8988T (cell line): ENCODE measurements around the gene SH3D19.
"Not testable (repeated sequence)": the region's sequence is repeated elsewhere in the genome, so short reads cannot be mapped to it uniquely, and the experiment has no call there.

Experiments used
- DNase-seq: peaks from one replicate; pipeline ENCODE4 v3.0.0; 2011

The SH3D19 gene

GRCh38 chr4:151325111-151325948 is at the start of gene SH3D19:
SH3D19 (minus strand) TSS chr4:151325605; CDS start chr4:151325352, 253 bp downstream.
- peak; percentile 51 for DNase-seq

GRCh38 chr4:151362404-151363164 is 37.2 kb upstream of the SH3D19 start:
- DNase-seq, result peak; percentile 27

GRCh38 chr4:151361966-151362365 is 36.6 kb upstream of the SH3D19 start:
- DNase-seq, result no peak

GRCh38 chr4:151361126-151361525 is 35.7 kb upstream of the SH3D19 start:
- DNase-seq, result no peak

GRCh38 chr4:151359576-151359975 is 34.2 kb upstream of the SH3D19 start:
- DNase-seq, result no peak

- DNase-seq, result no peak
These were observed 32.9 kb upstream of the SH3D19 start for GRCh38 chr4:151358266-151358665.

- peak; percentile 10 for DNase-seq
These were observed 31.1 kb upstream of the SH3D19 start for GRCh38 chr4:151356510-151356909.

- no peak for DNase-seq
These were observed 29.8 kb upstream of the SH3D19 start for GRCh38 chr4:151355155-151355554.

- DNase-seq, result no peak
These were observed 22.3 kb upstream of the SH3D19 start for GRCh38 chr4:151347490-151348235.

- DNase-seq, result no peak
These were observed 19.5 kb upstream of the SH3D19 start for GRCh38 chr4:151344948-151345347.

GRCh38 chr4:151340751-151341385 is 15.5 kb upstream of the SH3D19 start:
- no peak for DNase-seq

- no peak for DNase-seq
These were observed 14.1 kb upstream of the SH3D19 start for GRCh38 chr4:151339467-151339866.

- DNase-seq, result no peak
These were observed 6.1 kb upstream of the SH3D19 start for GRCh38 chr4:151331276-151332042.

- DNase-seq, result no peak
These were observed 4.0 kb upstream of the SH3D19 start for GRCh38 chr4:151329217-151330007.

GRCh38 chr4:151325949-151326246 is 493 bp upstream of the SH3D19 start:
- no peak for DNase-seq

- DNase-seq, result no peak
These were observed 674 bp downstream of the SH3D19 start for GRCh38 chr4:151324752-151325110.

- DNase-seq, result no peak
These were observed 1.2 kb downstream of the SH3D19 start for GRCh38 chr4:151324124-151324751.

- no peak for DNase-seq
These were observed 1.7 kb downstream of the SH3D19 start for GRCh38 chr4:151323667-151324066.

- no peak for DNase-seq
These were observed 2.8 kb downstream of the SH3D19 start for GRCh38 chr4:151322570-151322969.

- not testable (repeated sequence) for DNase-seq
These were observed 3.2 kb downstream of the SH3D19 start for GRCh38 chr4:151322161-151322560.

GRCh38 chr4:151321586-151321985 is 3.8 kb downstream of the SH3D19 start:
- no peak for DNase-seq
